Neural crest cell (in vitro differentiated cells): Measurements from ENCODE around the gene BTBD2. TPM values are rescaled to one million over a fixed set of nuclear protein-coding genes. Genes with fewer than 3 reads are reported as not detected.

ENCODE experiments used
- DNase-seq: peaks from one replicate; pipeline ENCODE4 v3.0.0; 2021; ENCODE audit warnings: low read depth, mixed read lengths, low spot score
- H3K27ac Mint-ChIP-seq: one replicate; pipeline ENCODE4 v1.8.0; 2021; ENCODE audit warnings: mild to moderate bottlenecking, mixed read lengths; ENCODE audit not compliant: unreplicated experiment
- H3K27me3 Mint-ChIP-seq: 2 replicates; pipeline ENCODE4 v1.8.0; 2021; ENCODE audit warnings: low read depth, mild to moderate bottlenecking, mixed read lengths
- H3K36me3 Mint-ChIP-seq: 2 replicates; pipeline ENCODE4 v1.8.0; 2021; ENCODE audit warnings: low read depth, mild to moderate bottlenecking, mixed read lengths
- H3K4me1 Mint-ChIP-seq: 2 replicates; pipeline ENCODE4 v1.8.0; 2021; ENCODE audit warnings: mixed read lengths
- H3K4me3 Mint-ChIP-seq: one replicate; pipeline ENCODE4 v1.8.0; 2021; ENCODE audit warnings: mild to moderate bottlenecking, mixed read lengths
- H3K9me3 Mint-ChIP-seq: 2 replicates; pipeline ENCODE4 v1.8.0; 2021; ENCODE audit warnings: mixed read lengths
- total RNA-seq: library from RNA; stranded (reverse); gene quantifications from 2 replicates; pipeline ENCODE4 v1.2.1, GENCODE V29; 2021
- TF ChIP-seq, protein P1 (sequence below): fragments of 200-600 bp; sonication (generic); conservative IDR thresholded peaks from 2 replicates; pipeline ENCODE4 v1.5.0; 2021; ENCODE audit warnings: antibody characterized with exemption, mild to moderate bottlenecking

BTBD2 gene
- total RNA-seq, 1 donor from 2014 or later = 142 TPM

DNA sequence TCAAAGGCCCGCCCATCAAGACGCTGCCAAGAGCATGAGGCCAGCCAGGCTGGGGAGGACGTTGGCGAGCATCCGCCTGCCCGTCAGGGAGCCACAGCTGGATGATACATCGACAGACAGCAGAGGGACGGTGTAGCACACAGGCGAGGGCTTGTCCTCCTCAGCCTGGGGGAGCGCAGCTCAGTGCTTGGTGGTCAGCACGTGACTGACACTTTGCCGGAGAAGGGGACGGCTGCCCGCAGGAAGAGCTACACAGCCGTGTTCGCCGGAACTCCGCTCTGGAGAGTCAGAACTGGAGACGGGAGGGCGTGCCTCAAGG lies 40.4 kb downstream of the BTBD2 start:
- H3K27ac Mint-ChIP-seq = peak overlapping the region; percentile 67
- TF ChIP-seq, protein P1, sequence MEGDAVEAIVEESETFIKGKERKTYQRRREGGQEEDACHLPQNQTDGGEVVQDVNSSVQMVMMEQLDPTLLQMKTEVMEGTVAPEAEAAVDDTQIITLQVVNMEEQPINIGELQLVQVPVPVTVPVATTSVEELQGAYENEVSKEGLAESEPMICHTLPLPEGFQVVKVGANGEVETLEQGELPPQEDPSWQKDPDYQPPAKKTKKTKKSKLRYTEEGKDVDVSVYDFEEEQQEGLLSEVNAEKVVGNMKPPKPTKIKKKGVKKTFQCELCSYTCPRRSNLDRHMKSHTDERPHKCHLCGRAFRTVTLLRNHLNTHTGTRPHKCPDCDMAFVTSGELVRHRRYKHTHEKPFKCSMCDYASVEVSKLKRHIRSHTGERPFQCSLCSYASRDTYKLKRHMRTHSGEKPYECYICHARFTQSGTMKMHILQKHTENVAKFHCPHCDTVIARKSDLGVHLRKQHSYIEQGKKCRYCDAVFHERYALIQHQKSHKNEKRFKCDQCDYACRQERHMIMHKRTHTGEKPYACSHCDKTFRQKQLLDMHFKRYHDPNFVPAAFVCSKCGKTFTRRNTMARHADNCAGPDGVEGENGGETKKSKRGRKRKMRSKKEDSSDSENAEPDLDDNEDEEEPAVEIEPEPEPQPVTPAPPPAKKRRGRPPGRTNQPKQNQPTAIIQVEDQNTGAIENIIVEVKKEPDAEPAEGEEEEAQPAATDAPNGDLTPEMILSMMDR = no peak
- H3K4me3 Mint-ChIP-seq = no peak overlapping the region
- H3K9me3 Mint-ChIP-seq = no peaks in the 10 kb centered on the region
- no peaks in the 10 kb centered on the region for H3K27me3 Mint-ChIP-seq
- no peaks in the 10 kb centered on the region for H3K36me3 Mint-ChIP-seq
- DNase-seq = no peak
- H3K4me1 Mint-ChIP-seq = no peaks in the 10 kb centered on the region

DNA sequence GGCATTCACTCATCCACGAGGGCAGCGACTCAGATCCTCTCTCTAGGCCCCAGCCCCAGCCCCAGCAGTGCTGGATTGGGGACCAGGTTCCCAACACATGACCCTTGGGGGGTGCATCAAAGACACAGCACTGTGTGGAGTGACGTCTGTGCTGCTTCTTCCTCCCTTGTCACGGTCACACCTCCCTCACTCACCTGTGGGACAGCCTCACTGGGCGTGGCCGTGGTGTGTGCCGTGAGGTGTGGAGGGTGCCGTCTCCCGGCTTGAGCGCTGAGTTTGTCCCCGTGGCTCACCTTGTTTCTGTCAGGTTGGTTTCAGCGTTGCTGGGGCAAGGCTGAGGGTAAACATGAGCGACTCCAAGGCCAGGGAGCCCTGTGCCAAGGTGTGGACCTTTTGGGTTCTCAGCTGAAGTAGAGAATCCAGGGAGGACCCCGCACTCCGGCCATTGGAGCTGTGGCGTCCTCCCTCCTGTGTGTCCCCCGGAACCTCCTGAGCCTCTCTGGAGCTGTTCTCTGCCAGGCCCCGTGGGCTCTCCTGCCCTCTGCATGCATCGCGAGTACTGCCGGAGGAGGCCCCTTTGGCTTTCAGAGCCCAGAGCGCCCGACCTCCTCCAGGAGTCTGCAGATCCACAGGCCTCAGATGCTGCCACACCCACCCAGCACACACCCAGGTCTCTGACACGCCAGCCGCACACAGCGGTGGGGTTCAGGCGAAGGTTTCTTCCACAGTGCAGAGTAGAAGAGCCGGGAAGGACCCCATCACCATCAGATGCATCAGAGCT lies 40.9 kb downstream of the BTBD2 start:
- no peak overlapping the region for H3K27ac Mint-ChIP-seq

DNA sequence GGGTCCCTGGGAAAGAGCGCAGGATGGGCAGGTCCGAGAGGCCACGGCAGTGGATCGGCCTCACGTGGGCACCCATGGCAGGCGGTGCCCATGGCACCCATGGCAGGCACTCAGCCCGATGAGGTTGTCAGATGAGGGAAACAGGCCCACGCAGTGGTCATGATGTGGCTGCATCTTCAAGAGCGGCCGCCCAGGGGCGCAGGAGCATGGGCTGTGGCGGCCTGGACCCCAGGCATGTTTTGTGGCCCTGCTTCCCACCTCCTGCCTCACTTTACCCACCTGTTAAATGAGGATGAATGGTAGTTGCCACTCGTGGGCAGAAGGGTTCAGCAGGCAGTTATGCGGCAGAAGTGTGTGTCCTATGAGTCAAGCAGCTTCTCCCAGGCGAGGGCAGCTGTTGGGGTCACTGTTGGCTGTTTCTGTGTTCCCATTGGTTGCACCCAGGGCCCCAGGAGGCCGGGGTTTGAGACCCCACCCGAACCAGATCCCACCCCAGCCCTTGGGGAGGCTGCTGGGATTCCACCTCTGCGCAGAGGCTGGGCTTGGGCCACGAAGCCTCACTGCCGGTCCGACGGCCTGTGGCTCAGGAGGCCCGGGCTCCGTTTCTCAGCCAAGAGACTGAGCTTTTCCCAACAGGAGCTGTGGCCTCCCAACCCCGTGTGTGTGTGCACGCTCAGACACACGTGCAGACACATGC lies 44.6 kb downstream of the BTBD2 start:
- TF ChIP-seq, protein P1 = no peak
- Mint-ChIP-seq H3K4me1 (no peaks in the 10 kb centered on the region), H3K4me3 (no peak overlapping the region), H3K36me3 (no peaks in the 10 kb centered on the region), H3K9me3 (no peaks in the 10 kb centered on the region), H3K27me3 (no peaks in the 10 kb centered on the region), H3K27ac (no peak overlapping the region)
- DNase-seq = no peak

More for the DNA sequence above, 40.9 kb downstream of the BTBD2 start:
- DNase-seq = no peak
- no peak overlapping the region for H3K4me3 Mint-ChIP-seq
- no peaks in the 10 kb centered on the region for H3K4me1 Mint-ChIP-seq
- H3K27me3 Mint-ChIP-seq = no peaks in the 10 kb centered on the region
- H3K9me3 Mint-ChIP-seq = no peaks in the 10 kb centered on the region
- TF ChIP-seq, protein P1 = no peak
- H3K36me3 Mint-ChIP-seq = no peaks in the 10 kb centered on the region

DNA sequence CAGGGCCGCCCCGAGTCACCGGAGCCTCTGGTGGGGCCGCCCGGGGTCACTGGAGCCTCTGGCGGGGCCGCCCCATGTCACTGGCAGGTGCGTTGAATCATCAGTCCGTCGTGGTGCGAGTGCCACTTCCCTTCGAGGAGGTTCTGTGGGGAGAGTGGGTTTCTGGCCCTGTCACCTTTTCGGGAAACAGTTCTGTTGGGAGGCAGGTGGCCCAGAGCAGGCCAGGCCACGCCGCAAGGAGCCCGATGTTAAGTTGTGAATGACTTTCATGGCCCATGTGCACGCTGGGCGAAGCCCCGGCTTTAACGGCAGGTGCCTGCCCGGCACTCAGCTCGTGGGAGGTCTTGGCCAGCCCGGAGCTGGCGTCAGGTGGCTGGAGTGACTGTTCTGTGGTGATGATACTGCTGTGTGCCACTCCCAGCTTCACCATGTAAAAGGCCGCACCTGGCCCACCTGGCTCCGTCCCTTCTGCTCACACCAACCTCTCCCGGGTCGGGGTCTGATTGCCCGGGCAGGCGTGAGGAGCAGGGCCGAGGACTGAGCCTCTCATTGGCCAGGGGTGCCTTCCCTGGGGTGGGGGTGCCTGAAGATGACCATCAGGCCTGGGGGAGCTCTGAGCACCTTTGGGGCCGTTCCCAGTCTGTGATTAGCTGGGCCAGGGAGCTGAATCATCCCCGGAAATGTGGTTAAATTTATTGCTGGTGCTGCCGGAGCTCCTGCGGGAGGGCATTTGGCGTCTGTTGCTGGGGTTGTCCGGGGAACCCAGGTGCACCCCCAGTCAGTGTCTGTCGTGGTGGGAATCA lies 45.3 kb downstream of the BTBD2 start:
- TF ChIP-seq, protein P1 = no peak
- Mint-ChIP-seq H3K4me1 (no peaks in the 10 kb centered on the region), H3K27ac (no peak overlapping the region), H3K36me3 (no peaks in the 10 kb centered on the region), H3K4me3 (no peak overlapping the region), H3K27me3 (no peaks in the 10 kb centered on the region), H3K9me3 (no peaks in the 10 kb centered on the region)
- no peak for DNase-seq

DNA sequence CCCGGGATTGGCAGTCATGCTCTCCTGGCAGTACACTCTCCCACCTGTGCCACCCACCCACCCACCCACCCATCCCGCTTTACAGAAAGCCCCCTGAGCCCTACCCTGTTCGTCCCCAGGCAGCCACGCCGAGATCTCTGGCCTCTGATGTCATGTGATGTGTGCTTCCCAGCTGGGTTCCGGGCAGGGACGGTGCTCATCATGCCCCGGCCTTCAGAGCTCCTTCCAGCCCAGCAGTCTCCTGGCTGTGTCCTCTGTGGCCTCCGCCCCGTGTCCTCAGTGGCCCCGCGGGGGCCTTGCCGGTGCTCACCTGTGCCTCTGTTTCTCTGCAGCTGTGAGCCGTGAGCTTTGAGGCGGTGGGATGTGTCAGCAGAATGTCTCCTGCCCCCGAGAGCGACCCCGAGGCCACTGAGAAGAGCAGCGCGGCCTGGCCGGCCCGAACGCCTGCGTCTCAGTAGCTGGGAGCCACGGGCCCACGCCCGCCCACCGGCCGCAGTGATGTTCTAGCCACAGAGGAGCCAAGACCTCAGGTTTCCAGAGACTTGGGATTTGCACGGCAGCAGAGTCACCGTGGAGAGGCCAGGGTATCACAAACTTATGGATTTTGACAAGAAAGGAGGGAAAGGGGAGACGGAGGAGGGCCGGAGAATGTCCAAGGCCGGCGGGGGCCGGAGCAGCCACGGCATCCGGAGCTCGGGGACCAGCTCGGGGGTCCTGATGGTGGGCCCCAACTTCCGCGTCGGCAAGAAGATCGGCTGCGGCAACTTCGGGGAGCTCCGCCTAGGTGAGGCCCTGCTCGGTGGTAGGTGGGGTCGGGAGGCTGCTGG lies 46.1 kb downstream of the BTBD2 start:
- no peak for DNase-seq
- H3K4me3 Mint-ChIP-seq = no peak overlapping the region
- no peaks in the 10 kb centered on the region for H3K27me3 Mint-ChIP-seq
- H3K4me1 Mint-ChIP-seq = no peaks in the 10 kb centered on the region
- TF ChIP-seq, protein P1 = no peak
- H3K27ac Mint-ChIP-seq = peak overlapping the region; percentile 43
- H3K9me3 Mint-ChIP-seq = no peaks in the 10 kb centered on the region
- no peaks in the 10 kb centered on the region for H3K36me3 Mint-ChIP-seq
